ENCODE measurements around the gene TTLL3.
A peak's percentile ranks its signal among the peaks of the same experiment; 100 is the strongest.
"Not testable (repeated sequence)": the region's sequence is repeated elsewhere in the genome, so short reads cannot be mapped to it uniquely, and the experiment has no call there.

The TTLL3 gene

GRCh38 chr3:9809615-9810432 lies at the start of gene TTLL3:
TSS of gene TTLL3 (plus strand) at chr3:9810262. CDS start at chr3:9810662, 400 bp downstream.
- peak; percentile 10 for DNase-seq (ENCODE audit: low read depth)

GRCh38 chr3:9760779-9761505 lies 49.1 kb upstream of the TTLL3 start:
- no peak for DNase-seq (ENCODE audit: low read depth)

GRCh38 chr3:9761919-9762318 lies 48.1 kb upstream of the TTLL3 start:
- DNase-seq (ENCODE audit: low read depth) = no peak

- no peak for DNase-seq (ENCODE audit: low read depth)
These were observed 47.2 kb upstream of the TTLL3 start for GRCh38 chr3:9762871-9763270.

- no peak for DNase-seq (ENCODE audit: low read depth)
These were observed 44.2 kb upstream of the TTLL3 start for GRCh38 chr3:9765865-9766264.

- no peak for DNase-seq (ENCODE audit: low read depth)
These were observed 42.6 kb upstream of the TTLL3 start for GRCh38 chr3:9767418-9767817.

GRCh38 chr3:9768141-9768775 lies 41.8 kb upstream of the TTLL3 start:
- DNase-seq (ENCODE audit: low read depth) = no peak

- DNase-seq (ENCODE audit: low read depth) = no peak
These were observed 41.0 kb upstream of the TTLL3 start for GRCh38 chr3:9769012-9769411.

GRCh38 chr3:9769426-9770275 lies 40.4 kb upstream of the TTLL3 start, which contains the start of gene CAMK1:
TSS of gene CAMK1 (minus strand) at chr3:9769947. CDS start at chr3:9767749, 2,198 bp downstream.
- DNase-seq (ENCODE audit: low read depth) = peak; percentile 41

- no peak for DNase-seq (ENCODE audit: low read depth)
These were observed 39.7 kb upstream of the TTLL3 start for GRCh38 chr3:9770276-9770812.

GRCh38 chr3:9771007-9771406 lies 39.1 kb upstream of the TTLL3 start:
- DNase-seq (ENCODE audit: low read depth) = not testable (repeated sequence)

GRCh38 chr3:9776896-9777693 lies 33.0 kb upstream of the TTLL3 start:
- no peak for DNase-seq (ENCODE audit: low read depth)

GRCh38 chr3:9777694-9778021 lies 32.4 kb upstream of the TTLL3 start:
- DNase-seq (ENCODE audit: low read depth) = no peak

- DNase-seq (ENCODE audit: low read depth) = peak; percentile 28
These were observed 31.7 kb upstream of the TTLL3 start for GRCh38 chr3:9778143-9779074.

- DNase-seq (ENCODE audit: low read depth) = no peak
These were observed 30.9 kb upstream of the TTLL3 start for GRCh38 chr3:9779075-9779593.

GRCh38 chr3:9779721-9780457 lies 30.2 kb upstream of the TTLL3 start:
- DNase-seq (ENCODE audit: low read depth) = no peak

GRCh38 chr3:9780458-9780812 lies 29.6 kb upstream of the TTLL3 start:
- no peak for DNase-seq (ENCODE audit: low read depth)

- no peak for DNase-seq (ENCODE audit: low read depth)
These were observed 29.2 kb upstream of the TTLL3 start for GRCh38 chr3:9780910-9781309.

GRCh38 chr3:9781551-9781950 lies 28.5 kb upstream of the TTLL3 start:
- no peak for DNase-seq (ENCODE audit: low read depth)

Data from stimulated activated CD8-positive, alpha-beta memory T cell treated with anti-CD3 and anti-CD28 coated beads, Interleukin-12 subunit alpha, Interleukin-12 subunit beta, amount 100 ng/mL, for 4 hours (primary cell).